Upper lobe of right lung (tissue), 1 donor: ENCODE results near the gene GBP6. TPM values are rescaled to one million over a fixed set of nuclear protein-coding genes. Genes with fewer than 3 reads are reported as not detected.

Experiments used
- ATAC-seq: fragments of 200-7000 bp; cut with Tn5 transposase; one replicate; pipeline ENCODE4 v1.9.1; 2020; ENCODE audit warnings: mild to moderate bottlenecking, moderate library complexity
- DNase-seq: peaks from one replicate; pipeline ENCODE4 v3.0.0-alpha.2; 2020
- H3K27ac ChIP-seq: fragments of 200-600 bp; one replicate; pipeline ENCODE4 v1.8.0; 2022
- H3K27me3 ChIP-seq: fragments of 200-600 bp; one replicate; pipeline ENCODE4 v1.8.0; 2022; ENCODE audit warnings: mild to moderate bottlenecking
- H3K36me3 ChIP-seq: fragments of 200-600 bp; one replicate; pipeline ENCODE4 v1.8.0; 2022
- H3K4me1 ChIP-seq: fragments of 200-600 bp; one replicate; pipeline ENCODE4 v1.8.0; 2022
- H3K4me3 ChIP-seq: fragments of 200-600 bp; one replicate; pipeline ENCODE4 v1.8.0; 2022; ENCODE audit warnings: mild to moderate bottlenecking
- H3K9me3 ChIP-seq: fragments of 200-600 bp; one replicate; pipeline ENCODE4 v1.8.0; 2022
- intact Hi-C: fragments of 100-400 bp; cut with DNase I; formaldehyde crosslinking; loops from one replicate; pipeline ENCODE4 v1.11.0; 2022
- long read RNA-seq: library from polyadenylated mRNA; unstranded; transcript quantifications from one replicate; pipeline ENCODE4 v2.0.0, GENCODE V29; 2021
- total RNA-seq: library from RNA; stranded (reverse); fragmentation: NEBNext Ultra II Directional; extraction: Animal tissue kit (Norgen Biotek cat#: 25700); gene quantifications from one replicate; pipeline ENCODE4 v1.2.1, GENCODE V29; 2021
- TF ChIP-seq, protein P1 (sequence below): fragments of 200-600 bp; IDR thresholded peaks from one replicate; pipeline ENCODE4 v1.8.0; 2022; ENCODE audit warnings: antibody characterized with exemption
- donor health status: DM: no; HTN: yes; CAD: no; lungs with severe emphysema.

GBP6 gene, protein sequence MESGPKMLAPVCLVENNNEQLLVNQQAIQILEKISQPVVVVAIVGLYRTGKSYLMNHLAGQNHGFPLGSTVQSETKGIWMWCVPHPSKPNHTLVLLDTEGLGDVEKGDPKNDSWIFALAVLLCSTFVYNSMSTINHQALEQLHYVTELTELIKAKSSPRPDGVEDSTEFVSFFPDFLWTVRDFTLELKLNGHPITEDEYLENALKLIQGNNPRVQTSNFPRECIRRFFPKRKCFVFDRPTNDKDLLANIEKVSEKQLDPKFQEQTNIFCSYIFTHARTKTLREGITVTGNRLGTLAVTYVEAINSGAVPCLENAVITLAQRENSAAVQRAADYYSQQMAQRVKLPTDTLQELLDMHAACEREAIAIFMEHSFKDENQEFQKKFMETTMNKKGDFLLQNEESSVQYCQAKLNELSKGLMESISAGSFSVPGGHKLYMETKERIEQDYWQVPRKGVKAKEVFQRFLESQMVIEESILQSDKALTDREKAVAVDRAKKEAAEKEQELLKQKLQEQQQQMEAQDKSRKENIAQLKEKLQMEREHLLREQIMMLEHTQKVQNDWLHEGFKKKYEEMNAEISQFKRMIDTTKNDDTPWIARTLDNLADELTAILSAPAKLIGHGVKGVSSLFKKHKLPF
- total RNA-seq: 0.12 TPM
- long read RNA-seq, partial matches to known transcripts: 0 of 1 reads
- long read RNA-seq, other reads (novel, unspliced or antisense): 1 of 1 reads

DNA sequence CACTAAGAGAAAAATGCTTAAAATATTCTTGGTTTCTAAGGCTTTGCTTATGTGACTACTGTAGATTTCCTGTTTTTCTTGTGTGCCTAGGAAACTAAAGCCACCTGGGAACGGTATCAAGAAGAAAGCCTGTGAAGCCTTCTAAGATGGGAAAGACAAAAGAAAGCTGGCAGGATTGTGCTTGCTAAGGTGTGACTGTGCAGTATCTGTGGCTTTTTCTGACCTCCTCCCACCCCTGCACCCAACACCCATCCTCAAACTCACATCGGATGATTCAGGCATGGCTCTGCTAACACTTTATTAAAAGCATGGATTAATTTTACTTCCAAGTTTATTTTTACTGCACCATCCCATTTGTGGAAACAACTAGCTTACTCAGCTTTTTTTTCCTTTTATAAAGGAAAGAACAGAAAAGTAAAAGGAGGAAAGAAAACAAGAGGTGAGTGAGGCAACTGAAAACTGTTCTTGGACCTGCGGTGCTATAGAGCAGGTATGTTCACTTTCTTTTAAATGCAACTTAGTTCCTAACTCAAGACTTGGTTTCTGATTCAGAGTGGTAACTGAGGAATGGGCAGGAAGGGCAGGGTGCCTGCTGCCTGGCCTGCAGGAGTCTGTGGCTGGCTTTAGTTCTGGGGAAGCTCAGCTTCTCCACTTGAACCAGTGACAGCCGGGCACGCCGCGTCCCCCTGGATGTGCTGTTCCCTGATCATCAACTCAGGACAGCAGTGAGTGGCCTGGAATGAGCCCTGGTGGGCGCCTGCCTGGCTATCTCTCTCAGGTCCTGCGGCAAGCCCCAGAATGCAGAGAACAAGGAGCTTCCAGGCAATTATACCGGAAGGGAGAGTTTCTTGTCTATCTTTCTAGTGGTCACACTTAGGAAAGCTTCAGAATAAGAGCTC lies at the start of gene GBP6:
Gene GBP6, plus strand, starts transcription at position 422 of the 899 bp plus-strand sequence. CDS start 4,493 bp downstream, outside the sequence.
- DNase-seq: no peak
- intact Hi-C loops: no loop called here
- ATAC-seq: peak; percentile 38
- H3K4me1 ChIP-seq: no peaks in the 10 kb centered on the region
- TF ChIP-seq, protein P1, sequence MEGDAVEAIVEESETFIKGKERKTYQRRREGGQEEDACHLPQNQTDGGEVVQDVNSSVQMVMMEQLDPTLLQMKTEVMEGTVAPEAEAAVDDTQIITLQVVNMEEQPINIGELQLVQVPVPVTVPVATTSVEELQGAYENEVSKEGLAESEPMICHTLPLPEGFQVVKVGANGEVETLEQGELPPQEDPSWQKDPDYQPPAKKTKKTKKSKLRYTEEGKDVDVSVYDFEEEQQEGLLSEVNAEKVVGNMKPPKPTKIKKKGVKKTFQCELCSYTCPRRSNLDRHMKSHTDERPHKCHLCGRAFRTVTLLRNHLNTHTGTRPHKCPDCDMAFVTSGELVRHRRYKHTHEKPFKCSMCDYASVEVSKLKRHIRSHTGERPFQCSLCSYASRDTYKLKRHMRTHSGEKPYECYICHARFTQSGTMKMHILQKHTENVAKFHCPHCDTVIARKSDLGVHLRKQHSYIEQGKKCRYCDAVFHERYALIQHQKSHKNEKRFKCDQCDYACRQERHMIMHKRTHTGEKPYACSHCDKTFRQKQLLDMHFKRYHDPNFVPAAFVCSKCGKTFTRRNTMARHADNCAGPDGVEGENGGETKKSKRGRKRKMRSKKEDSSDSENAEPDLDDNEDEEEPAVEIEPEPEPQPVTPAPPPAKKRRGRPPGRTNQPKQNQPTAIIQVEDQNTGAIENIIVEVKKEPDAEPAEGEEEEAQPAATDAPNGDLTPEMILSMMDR: no peak
- H3K4me3 ChIP-seq: no peak within 1 kb of the TSS
- H3K36me3 ChIP-seq: no peaks in the 10 kb centered on the region
- no peak within 1 kb of the TSS for H3K27ac ChIP-seq
- H3K27me3 ChIP-seq: no peaks in the 10 kb centered on the region
- no peaks in the 10 kb centered on the region for H3K9me3 ChIP-seq

DNA sequence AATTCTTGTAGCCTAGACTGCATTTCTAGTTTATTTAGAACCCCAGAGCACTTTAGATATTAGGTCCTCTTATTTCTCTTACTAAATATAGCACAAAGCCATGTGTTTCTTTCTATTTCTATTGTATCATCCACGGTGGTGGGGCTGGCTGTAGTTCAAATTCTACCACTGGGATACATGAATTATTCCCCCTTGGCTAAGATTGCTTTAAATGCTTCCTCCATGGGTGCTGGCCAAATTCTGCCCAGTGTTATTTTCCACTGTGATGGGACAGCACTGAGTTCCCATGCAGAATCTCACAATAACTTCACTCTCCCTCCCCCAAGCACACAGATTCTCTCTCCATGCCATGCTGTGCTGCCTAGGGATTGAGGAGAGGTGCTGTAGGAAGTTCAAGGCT lies 41.5 kb upstream of the GBP6 start:
- intact Hi-C loops: no loop called here
- no peaks in the 10 kb centered on the region for H3K4me1 ChIP-seq

DNA sequence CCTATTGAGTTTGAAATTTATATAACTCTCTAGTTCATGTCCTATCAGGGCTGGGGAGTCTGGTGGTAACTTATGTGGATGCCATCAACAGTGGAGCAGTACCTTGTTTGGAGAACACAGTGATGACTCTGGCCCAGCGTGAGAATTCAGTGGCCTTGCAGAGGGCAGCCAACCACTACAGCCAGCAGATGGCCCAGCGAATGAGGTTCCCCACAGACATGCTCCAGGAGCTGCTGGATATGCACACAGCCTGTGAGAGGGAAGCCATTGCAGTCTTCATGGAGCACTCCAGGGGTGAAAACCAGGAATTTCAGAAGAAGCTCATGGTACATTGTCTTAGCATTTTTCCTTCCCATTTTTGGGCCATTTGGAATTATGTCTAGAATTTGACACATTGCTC lies 32.0 kb upstream of the GBP6 start:
- no peaks in the 10 kb centered on the region for H3K36me3 ChIP-seq
- H3K27ac ChIP-seq: no peak overlapping the region
- intact Hi-C loops: no loop called here
- TF ChIP-seq, protein P1: no peak
- no peaks in the 10 kb centered on the region for H3K9me3 ChIP-seq
- DNase-seq (no peak), ATAC-seq (no peak)
- no peaks in the 10 kb centered on the region for H3K4me1 ChIP-seq
- no peak overlapping the region for H3K4me3 ChIP-seq
- H3K27me3 ChIP-seq: no peaks in the 10 kb centered on the region

More for the DNA sequence above, 41.5 kb upstream of the GBP6 start:
- H3K36me3 ChIP-seq: no peaks in the 10 kb centered on the region
- DNase-seq (no peak), ATAC-seq (no peak)
- no peaks in the 10 kb centered on the region for H3K27me3 ChIP-seq
- H3K27ac ChIP-seq: no peak overlapping the region
- TF ChIP-seq, protein P1: no peak
- H3K9me3 ChIP-seq: no peaks in the 10 kb centered on the region
- no peak overlapping the region for H3K4me3 ChIP-seq

DNA sequence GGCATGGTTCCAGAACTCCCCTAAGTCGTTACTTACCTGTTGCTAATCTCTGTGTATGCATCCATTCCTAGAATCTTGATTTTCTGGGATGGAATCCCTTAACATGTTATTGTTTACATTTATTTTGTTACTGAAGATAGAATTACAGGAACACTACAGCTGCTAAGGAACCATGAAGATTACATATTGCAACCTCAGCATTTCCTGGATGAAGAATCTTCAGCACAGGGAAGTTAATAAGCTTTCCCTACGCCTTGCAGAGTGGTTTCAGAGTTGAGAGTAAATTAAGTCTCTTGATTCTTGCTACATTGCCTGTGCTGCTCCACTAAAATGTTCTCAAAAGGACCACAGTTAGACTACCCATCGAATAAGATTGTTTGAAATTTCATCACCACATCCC lies 31.4 kb upstream of the GBP6 start:
- Histone ChIP-seq H3K4me3 (no peak overlapping the region), H3K27ac (no peak overlapping the region), H3K4me1 (no peaks in the 10 kb centered on the region), H3K36me3 (no peaks in the 10 kb centered on the region), H3K9me3 (no peaks in the 10 kb centered on the region), H3K27me3 (no peaks in the 10 kb centered on the region)
- TF ChIP-seq, protein P1: no peak
- intact Hi-C loops: no loop called here
- DNase-seq (no peak), ATAC-seq (no peak)

DNA sequence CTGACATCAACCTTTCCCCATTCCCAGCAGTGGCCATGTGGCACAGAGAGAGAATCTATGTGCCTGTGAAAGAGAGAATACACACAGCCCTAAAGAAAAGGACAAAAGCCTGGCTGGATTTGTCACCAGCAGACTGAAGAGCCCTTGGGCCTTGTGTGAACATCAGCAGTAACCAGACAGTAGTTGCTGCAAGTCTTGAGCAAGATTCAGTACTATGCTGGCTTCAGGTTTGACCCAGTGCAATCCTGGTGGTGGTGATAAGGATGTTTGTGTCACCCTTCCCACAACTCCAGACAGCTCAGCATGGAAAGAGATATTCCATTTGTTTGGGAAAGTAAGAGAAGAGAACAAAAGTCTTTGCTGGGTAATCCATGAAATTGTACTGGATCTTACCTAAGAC lies 28.4 kb upstream of the GBP6 start:
- intact Hi-C loops: no loop called here
- TF ChIP-seq, protein P1: no peak
- no peaks in the 10 kb centered on the region for H3K4me1 ChIP-seq

More for the DNA sequence above, 28.4 kb upstream of the GBP6 start:
- no peaks in the 10 kb centered on the region for H3K9me3 ChIP-seq
- ATAC-seq: no peak
- H3K4me3 ChIP-seq: no peak overlapping the region
- no peak for DNase-seq
- no peaks in the 10 kb centered on the region for H3K27me3 ChIP-seq
- H3K36me3 ChIP-seq: no peaks in the 10 kb centered on the region
- no peak overlapping the region for H3K27ac ChIP-seq
